Daoy (cell line): ENCODE data around the gene SFXN5. TPM values are rescaled to one million over a fixed set of nuclear protein-coding genes. Genes with fewer than 3 reads are reported as not detected.

Experiments used
- DNase-seq: peaks from one replicate; pipeline ENCODE4 v3.0.0-alpha.2; 2015; ENCODE audit warnings: low read depth
- total RNA-seq: library from RNA; depleted of rRNA; stranded (reverse); fragments of >200 nt; shearing (Covaris generic); gene quantifications from 2 replicates; pipeline ENCODE4 v1.2.3, GENCODE V29; 2014

SFXN5 gene
- total RNA-seq, 1 experiment from 2014 or later: 11.0 TPM

GRCh38 chr2:72958542-72959385 is 112.7 kb downstream of the SFXN5 start:
- DNase-seq: no peak

GRCh38 chr2:72956936-72957335 is 114.6 kb downstream of the SFXN5 start:
- DNase-seq: no peak

- no peak for DNase-seq
Measured at GRCh38 chr2:72956050-72956395, 115.5 kb downstream of the SFXN5 start.

GRCh38 chr2:72955228-72956049 is 116.1 kb downstream of the SFXN5 start:
- no peak for DNase-seq

DNA sequence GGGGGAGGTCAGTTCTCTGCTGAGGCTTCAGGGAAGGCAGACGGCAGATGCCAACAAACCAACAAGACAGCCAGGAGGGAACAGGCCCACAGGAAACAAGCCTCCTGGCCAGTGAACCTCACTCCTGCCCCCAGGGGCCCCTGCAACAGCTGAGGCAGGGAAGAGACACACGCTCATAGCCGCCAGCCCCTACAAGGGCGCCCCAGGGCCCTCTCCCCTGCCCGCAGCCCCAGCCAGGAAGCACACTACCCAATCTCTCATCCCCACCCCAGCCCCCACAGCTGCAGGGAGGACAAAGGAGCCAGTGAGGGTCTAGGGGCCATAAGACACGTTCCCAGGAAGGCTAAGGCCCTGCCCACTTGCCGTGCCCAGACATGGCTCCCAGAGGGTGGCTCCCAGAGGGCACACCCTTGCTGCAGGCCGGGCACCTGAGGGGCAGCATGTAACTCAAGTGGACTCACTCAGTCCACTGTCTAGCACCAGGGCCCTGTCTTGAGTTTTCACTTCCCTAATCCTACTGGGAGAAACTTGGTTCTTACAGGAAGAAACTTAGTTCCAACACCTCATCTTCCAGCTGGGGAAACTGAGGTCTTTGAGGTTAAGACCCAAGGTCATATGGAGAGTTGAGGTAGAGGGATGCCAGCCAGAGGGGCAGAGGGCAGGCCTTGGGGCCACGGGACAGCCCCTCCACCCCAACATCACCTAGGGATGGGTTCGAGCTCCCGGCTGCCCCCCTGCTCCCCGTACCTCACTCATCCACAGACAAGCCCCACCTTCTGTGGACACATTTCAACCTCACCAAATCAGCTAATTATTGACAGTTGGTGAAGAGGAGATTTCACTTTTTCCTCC is 116.9 kb downstream of the SFXN5 start:
- DNase-seq: no peak

DNA sequence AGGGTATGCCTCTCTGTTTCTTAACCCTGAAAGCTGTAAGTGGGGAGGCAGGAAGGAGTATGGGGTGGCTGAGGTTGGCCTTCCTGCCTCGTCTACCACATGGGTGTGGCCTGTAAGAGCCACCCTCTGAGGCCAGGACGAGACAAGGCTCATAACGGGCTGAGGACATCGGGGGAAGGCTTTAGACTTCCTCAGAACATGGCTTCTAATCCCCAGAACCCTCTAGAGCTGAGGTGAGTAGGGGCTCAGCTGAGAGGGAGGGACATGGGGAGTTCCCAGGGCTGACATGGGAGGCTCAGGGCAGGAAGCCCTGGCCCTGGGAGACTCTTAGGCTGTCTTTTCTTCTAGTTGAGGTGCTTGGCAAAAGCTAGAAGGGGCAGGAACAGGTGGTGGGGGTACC is 117.5 kb downstream of the SFXN5 start:
- DNase-seq: no peak

GRCh38 chr2:72953528-72953927 is 118.0 kb downstream of the SFXN5 start:
- DNase-seq: no peak

DNA sequence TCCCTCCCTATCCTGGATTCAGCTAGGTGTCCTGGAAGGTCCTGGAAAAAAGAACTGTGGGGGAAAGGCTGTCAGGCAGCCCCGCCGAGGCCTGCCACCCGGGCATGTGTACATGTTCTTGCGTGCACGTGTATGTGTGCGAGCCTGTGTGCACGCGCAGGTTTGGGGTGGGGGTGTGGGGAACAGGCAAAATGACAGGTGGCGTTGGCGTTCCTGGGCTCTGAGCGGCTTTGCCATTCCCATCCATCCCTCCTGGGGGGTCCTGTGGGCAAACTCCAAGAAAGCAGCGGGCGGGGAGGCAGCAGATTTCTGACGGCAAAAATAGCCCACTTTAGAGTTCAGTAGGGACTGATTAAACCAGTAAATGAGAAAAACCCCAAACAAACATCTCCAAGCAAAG is 118.6 kb downstream of the SFXN5 start:
- no peak for DNase-seq

GRCh38 chr2:72952110-72952823 is 119.2 kb downstream of the SFXN5 start:
- DNase-seq: no peak

GRCh38 chr2:72951303-72952095 is 120.0 kb downstream of the SFXN5 start:
- no peak for DNase-seq

DNA sequence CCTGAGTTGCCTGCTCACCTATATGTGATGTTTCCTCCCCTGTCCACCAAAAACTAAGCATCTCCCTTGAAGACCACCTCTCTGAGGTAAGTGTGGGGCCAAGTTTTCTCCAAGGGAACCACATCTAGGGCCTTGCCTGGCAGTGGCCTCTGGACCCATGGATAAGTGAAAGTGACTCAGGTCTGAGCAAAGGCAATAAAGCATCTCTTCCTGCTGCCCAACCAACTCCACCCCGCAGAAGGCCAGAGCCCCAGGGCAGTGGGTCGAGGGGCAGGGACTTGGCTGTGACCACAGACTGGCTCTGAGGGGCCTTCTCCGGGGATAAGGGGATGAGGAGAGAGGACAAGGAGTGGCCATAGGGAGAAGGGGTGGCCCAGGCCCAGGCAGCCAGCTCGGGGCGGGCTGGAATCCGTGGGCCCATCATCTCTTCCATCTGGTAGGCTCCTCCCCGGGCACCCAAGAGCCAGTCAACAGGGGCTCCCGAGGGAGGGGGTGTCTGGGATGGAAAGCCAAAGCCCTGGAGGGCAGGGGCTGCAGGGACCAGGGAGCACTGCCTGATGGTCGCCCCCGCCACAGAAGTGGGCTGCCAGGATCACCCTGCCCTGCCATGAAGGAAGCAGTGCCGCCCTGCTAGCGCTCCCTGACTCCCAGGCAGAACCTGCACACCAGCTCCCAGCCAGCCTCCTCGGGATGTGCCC is 120.8 kb downstream of the SFXN5 start:
- no peak for DNase-seq

- no peak for DNase-seq
Measured at GRCh38 chr2:72949642-72950041, 121.9 kb downstream of the SFXN5 start.

GRCh38 chr2:72949045-72949444 is 122.5 kb downstream of the SFXN5 start:
- no peak for DNase-seq

DNA sequence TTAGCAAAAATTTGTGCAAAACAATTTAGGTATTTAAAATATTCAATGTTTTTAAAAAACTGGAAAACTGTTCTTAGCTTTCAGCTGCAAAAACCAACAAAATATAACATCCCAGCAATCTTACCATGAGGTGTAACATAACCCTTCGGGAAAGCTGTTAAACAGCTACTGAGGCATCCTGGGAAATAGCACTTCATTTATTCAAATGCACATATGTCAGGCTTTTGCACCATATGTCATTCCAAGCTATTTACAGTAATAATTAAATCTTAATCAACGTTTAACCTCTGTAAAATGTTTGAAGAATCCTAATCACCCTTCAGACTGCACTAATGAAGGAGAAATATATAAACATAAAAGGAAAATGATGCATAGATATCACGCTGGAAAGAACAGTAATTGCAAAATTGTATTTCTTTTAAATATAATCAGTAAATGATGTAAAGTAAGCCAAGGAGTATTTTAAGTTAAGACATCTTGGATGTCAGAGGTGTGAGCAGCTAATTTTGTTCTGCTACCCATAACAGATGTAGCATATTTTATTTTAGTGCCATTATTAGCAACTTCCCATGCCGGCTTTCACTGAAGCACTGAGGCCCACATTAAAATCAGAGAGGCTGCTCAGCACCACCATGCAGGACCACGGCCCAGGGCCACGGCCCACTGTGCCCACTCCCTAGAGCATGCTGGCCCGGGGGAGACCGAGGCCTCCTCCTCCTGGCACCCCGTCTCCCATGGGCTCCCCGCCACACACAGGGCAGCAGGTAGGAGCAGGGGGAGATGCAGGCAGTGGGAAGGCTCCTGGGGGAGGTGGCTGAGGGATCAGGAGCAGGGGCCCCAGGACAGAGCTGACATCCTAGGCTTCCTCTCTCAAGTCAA is 123.3 kb downstream of the SFXN5 start:
- DNase-seq: no peak

DNA sequence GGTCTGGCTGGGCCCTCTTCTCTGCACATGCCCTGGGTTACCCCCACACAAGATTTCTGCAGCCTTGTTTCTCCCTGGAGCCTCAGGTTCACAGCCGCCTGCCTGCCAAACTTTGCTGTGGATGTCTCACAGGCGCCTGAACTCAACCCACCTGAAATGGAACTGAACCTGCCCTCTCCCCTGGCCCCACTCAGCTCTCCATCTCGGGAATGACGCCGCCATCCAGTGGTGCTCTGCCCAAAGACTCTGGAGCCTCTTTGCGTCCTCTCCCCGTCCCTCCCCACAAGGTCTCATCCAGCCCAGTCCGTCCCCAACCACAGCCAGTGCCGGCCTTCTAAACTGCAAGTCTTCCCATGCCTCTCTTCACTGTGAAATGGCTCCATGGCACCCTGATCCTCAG is 125.0 kb downstream of the SFXN5 start:
- DNase-seq: no peak

GRCh38 chr2:72945450-72946019 is 126.0 kb downstream of the SFXN5 start:
- DNase-seq: no peak

GRCh38 chr2:72944804-72945449 is 126.6 kb downstream of the SFXN5 start:
- DNase-seq: no peak
